ENCODE data around the gene OR4A15.

The OR4A15 gene

GRCh38 chr11:55367674-55368073 is at the start of gene OR4A15:
Gene OR4A15 (plus strand): TSS chr11:55367974. CDS start chr11:55367974, 0 bp downstream.
- no peak for DNase-seq (ENCODE audit: low read depth)

- DNase-seq (ENCODE audit: low read depth): no peak
These were observed 43.3 kb upstream of the OR4A15 start for GRCh38 chr11:55324500-55324899.

- DNase-seq (ENCODE audit: low read depth): no peak
These were observed 24.9 kb upstream of the OR4A15 start, which contains the start of gene OR4A16 for GRCh38 chr11:55342901-55343300. Gene OR4A16 (plus strand): TSS chr11:55343201. CDS start chr11:55343201, 0 bp downstream.

- DNase-seq (ENCODE audit: low read depth): no peak
These were observed 22.5 kb upstream of the OR4A15 start for GRCh38 chr11:55345306-55345705.

- DNase-seq (ENCODE audit: low read depth): no peak
These were observed 18.7 kb upstream of the OR4A15 start for GRCh38 chr11:55349032-55349431.

- DNase-seq (ENCODE audit: low read depth): no peak
These were observed 10.1 kb upstream of the OR4A15 start for GRCh38 chr11:55357560-55358184.

GRCh38 chr11:55401011-55401410 is 33.2 kb downstream of the OR4A15 start:
- no peak for DNase-seq (ENCODE audit: low read depth)

All from stimulated activated CD8-positive, alpha-beta memory T cell treated with anti-CD3 and anti-CD28 coated beads, Interleukin-12 subunit alpha, Interleukin-12 subunit beta, amount 100 ng/mL, for 1 hour (primary cell).